Upper lobe of right lung (tissue), 1 donor: ENCODE measurements around the gene PARD3. TPM values are rescaled to one million over a fixed set of nuclear protein-coding genes. Genes with fewer than 3 reads are reported as not detected.
A peak's percentile ranks its signal among the peaks of the same experiment; 100 is the strongest.

Experiments used
- ATAC-seq: fragments of 200-7000 bp; cut with Tn5 transposase; one replicate; pipeline ENCODE4 v1.9.1; 2020; ENCODE audit warnings: mild to moderate bottlenecking, moderate library complexity
- DNase-seq: peaks from one replicate; pipeline ENCODE4 v3.0.0-alpha.2; 2020
- H3K27ac ChIP-seq: fragments of 200-600 bp; one replicate; pipeline ENCODE4 v1.8.0; 2022
- H3K27me3 ChIP-seq: fragments of 200-600 bp; one replicate; pipeline ENCODE4 v1.8.0; 2022; ENCODE audit warnings: mild to moderate bottlenecking
- H3K36me3 ChIP-seq: fragments of 200-600 bp; one replicate; pipeline ENCODE4 v1.8.0; 2022
- H3K4me1 ChIP-seq: fragments of 200-600 bp; one replicate; pipeline ENCODE4 v1.8.0; 2022
- H3K4me3 ChIP-seq: fragments of 200-600 bp; one replicate; pipeline ENCODE4 v1.8.0; 2022; ENCODE audit warnings: mild to moderate bottlenecking
- H3K9me3 ChIP-seq: fragments of 200-600 bp; one replicate; pipeline ENCODE4 v1.8.0; 2022
- CTCF ChIP-seq: fragments of 200-600 bp; IDR thresholded peaks from one replicate; pipeline ENCODE4 v1.8.0; 2022; ENCODE audit warnings: antibody characterized with exemption
- intact Hi-C: fragments of 100-400 bp; cut with DNase I; formaldehyde crosslinking; loops from one replicate; pipeline ENCODE4 v1.11.0; 2022
- total RNA-seq: library from RNA; stranded (reverse); fragmentation: NEBNext Ultra II Directional; extraction: Animal tissue kit (Norgen Biotek cat#: 25700); gene quantifications from one replicate; pipeline ENCODE4 v1.2.1, GENCODE V29; 2021
- donor health status: DM: no; HTN: yes; CAD: no; lungs with severe emphysema.

The PARD3 gene
- total RNA-seq, 1 donor from 2014 or later, result 38.5 TPM

GRCh38 chr10:34801097-34801733, 13.9 kb downstream of the PARD3 start:
- Histone ChIP-seq H3K4me3 (no peak overlapping the region), H3K27me3 (no peaks in the 10 kb centered on the region), H3K27ac (no peak overlapping the region), H3K36me3 (no peaks in the 10 kb centered on the region), H3K4me1 (peaks cover 18% of the 10 kb centered on the region), H3K9me3 (no peaks in the 10 kb centered on the region)
- TF ChIP-seq CTCF, result no peak
- ATAC-seq (peak; percentile 89), DNase-seq (no peak)
- intact Hi-C loops, result no loop called here

GRCh38 chr10:34800624-34801023, 14.5 kb downstream of the PARD3 start:
- no peaks in the 10 kb centered on the region for H3K9me3 ChIP-seq
- H3K27ac ChIP-seq, result no peak overlapping the region
- DNase-seq (no peak), ATAC-seq (no peak)
- H3K4me1 ChIP-seq, result peaks cover 18% of the 10 kb centered on the region
- intact Hi-C loops, result no loop called here
- no peaks in the 10 kb centered on the region for H3K27me3 ChIP-seq
- no peak overlapping the region for H3K4me3 ChIP-seq
- H3K36me3 ChIP-seq, result no peaks in the 10 kb centered on the region
- no peak for TF ChIP-seq CTCF

GRCh38 chr10:34798654-34799053, 16.4 kb downstream of the PARD3 start:
- no peak for DNase-seq

GRCh38 chr10:34797155-34797554, 17.9 kb downstream of the PARD3 start:
- ATAC-seq (no peak), DNase-seq (no peak)
- H3K4me3 ChIP-seq, result no peak overlapping the region
- H3K4me1 ChIP-seq, result peaks cover 18% of the 10 kb centered on the region
- no peaks in the 10 kb centered on the region for H3K27me3 ChIP-seq
- no peak for TF ChIP-seq CTCF
- no peaks in the 10 kb centered on the region for H3K9me3 ChIP-seq
- H3K27ac ChIP-seq, result no peak overlapping the region
- intact Hi-C loops, result no loop called here
- no peaks in the 10 kb centered on the region for H3K36me3 ChIP-seq

More at GRCh38 chr10:34798654-34799053, 16.4 kb downstream of the PARD3 start:
- Histone ChIP-seq H3K27me3 (no peaks in the 10 kb centered on the region), H3K4me1 (peaks cover 18% of the 10 kb centered on the region), H3K27ac (no peak overlapping the region), H3K4me3 (no peak overlapping the region), H3K9me3 (no peaks in the 10 kb centered on the region), H3K36me3 (no peaks in the 10 kb centered on the region)
- intact Hi-C loops, result no loop called here
- ATAC-seq, result no peak
- TF ChIP-seq CTCF, result no peak

- no peak for TF ChIP-seq CTCF
- Histone ChIP-seq H3K36me3 (no peaks in the 10 kb centered on the region), H3K27me3 (no peaks in the 10 kb centered on the region), H3K9me3 (no peaks in the 10 kb centered on the region), H3K4me1 (peaks cover 10% of the 10 kb centered on the region), H3K27ac (no peak overlapping the region), H3K4me3 (no peak overlapping the region)
- ATAC-seq (no peak), DNase-seq (no peak)
- intact Hi-C loops, result no loop called here
These were observed 19.0 kb downstream of the PARD3 start for GRCh38 chr10:34796133-34796532.

- no peak overlapping the region for H3K4me3 ChIP-seq
- DNase-seq (no peak), ATAC-seq (no peak)
- no peak for TF ChIP-seq CTCF
- H3K27me3 ChIP-seq, result no peaks in the 10 kb centered on the region
- H3K9me3 ChIP-seq, result no peaks in the 10 kb centered on the region
- H3K27ac ChIP-seq, result no peak overlapping the region
- intact Hi-C loops, result no loop called here
- no peaks in the 10 kb centered on the region for H3K36me3 ChIP-seq
- H3K4me1 ChIP-seq, result peaks cover 8% of the 10 kb centered on the region
These were observed 19.8 kb downstream of the PARD3 start for GRCh38 chr10:34795334-34795733.
